GM13977 (cell line): Measurements from ENCODE around the gene GUCY1B1.

ENCODE experiments used
- DNase-seq: peaks from one replicate; pipeline ENCODE4 v3.0.0; 2012; ENCODE audit warnings: low spot score
- in situ Hi-C: fragments of 300-500 bp; cut with MboI; formaldehyde crosslinking; loops from one replicate; pipeline ENCODE4 v1.12.0; 2022; ENCODE audit warnings: low sequenced_read_pairs, low pct_unique_long_range_greater_than_20kb, mixed read lengths, inconsistent platforms; ENCODE audit not compliant: unreplicated experiment
- TF ChIP-seq, protein P1 (sequence below): IDR thresholded peaks from 2 replicates; pipeline ENCODE4 v1.5.1; 2012; ENCODE audit warnings: mild to moderate bottlenecking, control low read depth; ENCODE audit not compliant: insufficient read depth; ENCODE audit errors: extremely low read depth, missing control alignments

GUCY1B1 gene

DNA sequence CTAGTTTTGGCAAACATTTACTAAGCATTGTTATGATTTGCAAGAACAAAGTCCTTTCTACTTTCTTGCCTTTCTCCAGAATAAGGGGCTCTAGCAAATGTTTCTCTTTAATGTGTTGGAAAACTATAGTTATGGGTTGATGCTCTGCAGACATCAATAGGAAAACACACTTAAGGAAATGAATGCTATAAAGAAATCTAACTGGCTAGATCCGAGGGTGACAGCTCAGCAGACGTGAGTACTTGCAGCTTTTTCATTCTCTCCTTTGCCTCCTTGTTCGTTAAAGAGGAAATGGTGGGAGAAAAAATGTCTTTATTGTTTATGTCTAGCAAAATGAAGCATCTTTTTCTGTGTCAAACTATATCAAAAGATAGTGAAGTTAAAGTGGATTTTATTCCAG is 6.3 kb downstream of the GUCY1B1 start:
- in situ Hi-C loops, result no loop called here

DNA sequence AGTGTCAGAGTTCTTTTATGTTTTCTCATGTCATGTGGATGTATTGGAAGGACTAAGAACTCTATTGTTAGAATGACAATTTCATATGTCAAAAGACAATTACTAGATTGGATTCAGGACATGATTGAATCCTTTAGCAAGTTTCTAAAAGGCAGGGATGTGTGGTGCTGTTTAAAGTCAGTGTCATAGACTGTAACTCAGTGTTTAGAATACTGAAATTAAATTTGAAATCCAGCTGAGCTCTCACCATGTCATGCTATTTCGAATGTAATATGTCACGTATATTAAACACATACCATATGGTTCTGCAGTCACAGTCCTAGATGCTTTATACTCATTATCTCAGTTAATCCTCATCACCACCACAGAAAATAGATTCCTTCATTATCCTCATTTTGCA is 7.8 kb downstream of the GUCY1B1 start:
- in situ Hi-C loops, result no loop called here
- TF ChIP-seq, protein P1, sequence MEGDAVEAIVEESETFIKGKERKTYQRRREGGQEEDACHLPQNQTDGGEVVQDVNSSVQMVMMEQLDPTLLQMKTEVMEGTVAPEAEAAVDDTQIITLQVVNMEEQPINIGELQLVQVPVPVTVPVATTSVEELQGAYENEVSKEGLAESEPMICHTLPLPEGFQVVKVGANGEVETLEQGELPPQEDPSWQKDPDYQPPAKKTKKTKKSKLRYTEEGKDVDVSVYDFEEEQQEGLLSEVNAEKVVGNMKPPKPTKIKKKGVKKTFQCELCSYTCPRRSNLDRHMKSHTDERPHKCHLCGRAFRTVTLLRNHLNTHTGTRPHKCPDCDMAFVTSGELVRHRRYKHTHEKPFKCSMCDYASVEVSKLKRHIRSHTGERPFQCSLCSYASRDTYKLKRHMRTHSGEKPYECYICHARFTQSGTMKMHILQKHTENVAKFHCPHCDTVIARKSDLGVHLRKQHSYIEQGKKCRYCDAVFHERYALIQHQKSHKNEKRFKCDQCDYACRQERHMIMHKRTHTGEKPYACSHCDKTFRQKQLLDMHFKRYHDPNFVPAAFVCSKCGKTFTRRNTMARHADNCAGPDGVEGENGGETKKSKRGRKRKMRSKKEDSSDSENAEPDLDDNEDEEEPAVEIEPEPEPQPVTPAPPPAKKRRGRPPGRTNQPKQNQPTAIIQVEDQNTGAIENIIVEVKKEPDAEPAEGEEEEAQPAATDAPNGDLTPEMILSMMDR, result no peak
- no peak for DNase-seq

More for the DNA sequence above, 6.3 kb downstream of the GUCY1B1 start:
- TF ChIP-seq, protein P1, result no peak
- DNase-seq, result no peak

DNA sequence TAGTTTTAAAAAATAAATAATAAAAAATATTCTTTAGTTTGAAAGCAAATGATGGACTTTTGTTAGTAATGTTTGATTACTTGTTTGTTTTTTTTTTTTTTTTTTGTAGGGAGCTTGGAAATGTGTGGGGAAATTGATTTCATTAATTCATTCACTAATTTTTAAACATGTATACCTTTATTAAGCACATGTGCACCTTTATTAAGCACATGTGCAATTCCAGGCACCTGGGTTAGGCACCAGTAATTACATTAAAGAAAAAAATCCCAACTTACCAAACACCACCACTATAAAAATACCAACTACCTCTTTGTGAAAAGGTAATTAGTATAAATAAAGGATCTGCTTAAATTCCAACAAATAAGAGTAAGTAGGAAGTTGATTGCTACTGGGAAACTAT is 9.5 kb downstream of the GUCY1B1 start:
- in situ Hi-C loops, result no loop called here
- TF ChIP-seq, protein P1, result no peak
- no peak for DNase-seq

DNA sequence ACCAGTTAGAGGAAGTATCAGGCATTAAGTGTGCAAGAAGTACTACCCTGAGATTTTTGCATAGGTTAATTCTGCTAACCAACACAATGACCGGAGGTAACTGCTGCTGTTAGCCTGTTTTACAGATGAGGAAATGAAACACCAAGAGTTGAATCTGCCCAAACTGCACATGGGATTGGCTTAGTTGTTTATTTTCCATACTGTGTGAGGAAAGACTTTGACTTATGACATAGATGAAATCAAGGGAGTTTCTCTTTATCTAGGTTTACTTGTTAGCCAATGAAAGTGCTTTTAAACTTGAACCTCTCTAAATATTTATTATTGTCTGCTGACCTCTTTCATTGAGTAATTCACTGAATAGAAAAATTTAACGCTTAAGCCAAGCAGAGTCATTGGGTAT is 10.3 kb downstream of the GUCY1B1 start:
- in situ Hi-C loops, result no loop called here
- TF ChIP-seq, protein P1, result no peak
- DNase-seq, result no peak

DNA sequence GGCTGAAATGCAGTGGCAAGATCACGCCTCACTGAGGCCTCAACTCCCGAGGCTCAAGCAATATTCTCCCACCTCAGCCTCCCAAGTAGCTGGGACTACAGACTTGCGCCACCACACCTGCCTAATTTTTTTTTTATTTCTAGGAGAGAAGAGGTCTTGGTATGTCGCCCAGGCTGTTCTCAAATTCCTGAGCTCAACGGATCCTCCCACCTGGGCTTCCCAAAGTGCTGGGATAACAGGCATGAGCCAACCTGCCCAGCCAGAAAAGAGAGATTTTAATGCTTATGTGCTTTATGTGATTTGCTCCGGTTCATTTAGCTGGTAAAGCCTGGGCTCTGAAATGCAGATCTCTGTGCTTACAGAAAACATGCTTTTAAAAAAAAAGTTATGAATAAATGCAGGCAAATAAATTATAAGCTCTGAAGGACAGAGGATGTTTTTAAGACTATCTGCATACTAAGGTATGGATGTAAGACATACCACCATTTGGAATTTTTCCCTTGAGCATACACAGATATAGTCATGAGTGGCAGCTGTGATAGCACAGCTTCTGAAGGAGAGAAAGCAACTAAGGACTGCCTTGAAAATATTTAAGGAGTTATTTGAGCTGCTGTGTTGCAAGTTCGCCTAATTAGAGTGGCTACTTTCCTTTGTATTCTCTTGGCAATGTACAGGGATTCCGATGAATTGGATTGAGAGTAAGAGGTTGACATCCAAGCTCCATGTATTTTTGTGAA is 13.8 kb downstream of the GUCY1B1 start:
- DNase-seq, result no peak
- in situ Hi-C loops, result no loop called here
- TF ChIP-seq, protein P1, result no peak

DNA sequence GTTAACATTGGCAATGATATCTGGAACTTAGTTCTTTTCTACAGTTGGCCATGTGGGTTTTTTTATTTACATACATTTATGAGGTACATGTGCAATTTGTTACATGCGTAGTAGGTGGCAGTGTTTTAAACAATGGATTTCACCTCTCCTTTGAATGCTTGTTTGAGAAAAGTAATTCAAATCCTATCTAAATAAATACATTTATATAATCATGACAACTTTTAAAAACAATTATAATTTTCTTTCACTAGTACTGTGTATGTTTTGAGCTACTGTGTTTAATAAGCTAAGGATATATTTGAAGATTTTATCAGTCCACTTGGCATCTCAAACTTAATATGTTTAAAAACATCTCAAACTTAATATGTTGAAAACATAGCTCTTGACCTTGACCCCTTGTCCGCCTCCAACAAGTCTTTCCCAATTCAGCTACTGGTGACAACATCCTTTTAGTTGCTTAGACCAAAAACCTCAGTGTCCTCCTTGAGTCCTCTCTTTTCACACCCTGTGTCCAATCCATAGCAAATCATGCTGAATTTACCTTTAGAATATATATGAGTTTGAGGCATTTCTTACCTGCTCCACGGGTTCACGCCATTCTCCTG is 14.5 kb downstream of the GUCY1B1 start:
- TF ChIP-seq, protein P1, result no peak
- no peak for DNase-seq
- in situ Hi-C loops, result no loop called here
